Left ventricle myocardium superior (tissue), 1 donor: Measurements from ENCODE around the gene RWDD3. TPM values are rescaled to one million over a fixed set of nuclear protein-coding genes. Genes with fewer than 3 reads are reported as not detected.

ENCODE experiments used
- ATAC-seq: fragments of 200-7000 bp; cut with Tn5 transposase; one replicate; pipeline ENCODE4 v1.9.1; 2020; ENCODE audit warnings: mild to moderate bottlenecking, moderate library complexity
- DNase-seq: peaks from one replicate; pipeline ENCODE4 v3.0.0-alpha.2; 2020
- intact Hi-C: fragments of 100-400 bp; cut with micrococcal nuclease; formaldehyde crosslinking; loops from one replicate; pipeline ENCODE4 v1.11.0; 2022
- total RNA-seq: library from RNA; stranded (reverse); fragmentation: NEBNext Ultra II Directional; extraction: Animal tissue kit (Norgen Biotek cat#: 25700); gene quantifications from one replicate; pipeline ENCODE4 v1.2.1, GENCODE V29; 2021
- donor health status: DM: no; HTN: yes; CAD: no; lungs with severe emphysema.

Gene RWDD3
- total RNA-seq, 1 donor from 2014 or later, result 15.9 TPM

DNA sequence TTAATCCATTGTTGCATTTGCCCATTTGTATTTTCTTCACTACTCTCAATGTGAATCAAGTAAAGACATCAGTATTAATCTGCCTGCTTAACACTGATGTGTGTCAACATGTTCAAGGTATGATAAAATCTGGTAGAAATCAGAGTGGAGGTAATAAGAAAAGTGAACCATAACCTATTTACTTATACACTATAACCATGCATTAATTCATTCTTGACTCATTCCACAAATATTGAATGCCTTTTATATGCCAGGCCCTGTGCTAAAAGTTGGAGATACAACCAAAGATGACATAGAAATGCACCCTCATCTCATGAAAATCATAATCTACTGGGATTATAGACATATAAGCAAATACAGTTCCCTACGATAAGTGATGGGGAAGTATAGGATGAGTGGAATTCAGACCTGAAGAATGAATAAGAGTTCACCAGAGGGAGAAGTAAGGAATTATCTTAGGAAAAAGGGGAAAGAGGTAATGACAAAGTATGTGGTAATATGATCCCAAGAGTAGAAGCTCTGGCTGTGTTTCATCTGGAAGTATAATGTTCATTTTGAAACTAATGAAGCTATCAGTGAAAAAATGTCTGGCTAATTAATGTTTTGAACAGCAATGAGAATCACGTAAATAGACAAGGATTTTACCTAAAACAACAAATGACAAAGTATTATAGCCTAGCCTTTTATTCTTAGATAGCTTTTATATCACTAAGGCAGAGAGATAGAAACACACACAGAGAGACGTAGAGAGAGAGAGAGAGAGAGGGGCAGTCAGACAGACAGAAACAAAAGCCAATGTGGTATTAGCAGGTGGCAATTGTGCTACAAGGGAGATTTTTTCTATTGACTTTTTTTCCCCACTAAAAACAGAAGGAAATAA lies 7.0 kb upstream of the RWDD3 start:
- DNase-seq (no peak), ATAC-seq (peak; percentile 42)
- intact Hi-C loops, result no loop called here

GRCh38 chr1:95229037-95229436 lies 5.0 kb upstream of the RWDD3 start:
- intact Hi-C loops, result no loop called here
- ATAC-seq (no peak), DNase-seq (no peak)

DNA sequence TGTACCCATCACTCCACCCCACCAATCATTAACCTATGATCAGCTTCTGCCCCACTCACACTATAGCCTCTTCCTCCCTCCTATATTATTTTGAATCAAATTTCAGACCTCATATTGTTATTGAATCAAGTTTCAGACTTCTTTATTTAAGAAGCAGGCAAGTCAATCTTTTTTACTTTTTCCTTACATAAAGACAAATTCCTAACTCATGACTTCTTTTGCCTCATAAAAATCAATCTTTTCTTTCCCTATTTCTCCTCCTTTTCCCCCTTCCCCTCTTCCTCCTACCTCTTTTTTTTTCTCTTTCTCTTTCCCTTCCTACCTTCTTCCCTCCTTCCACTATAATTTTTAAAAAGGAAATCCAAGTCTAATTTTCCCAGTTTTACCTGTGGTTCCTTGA lies 4.3 kb upstream of the RWDD3 start:
- intact Hi-C loops, result loop anchor here (10.0 kb wide), 2 partner anchors 55 to 145 kb away; no protein-coding TSS in a partner anchor
- DNase-seq (no peak), ATAC-seq (no peak)

DNA sequence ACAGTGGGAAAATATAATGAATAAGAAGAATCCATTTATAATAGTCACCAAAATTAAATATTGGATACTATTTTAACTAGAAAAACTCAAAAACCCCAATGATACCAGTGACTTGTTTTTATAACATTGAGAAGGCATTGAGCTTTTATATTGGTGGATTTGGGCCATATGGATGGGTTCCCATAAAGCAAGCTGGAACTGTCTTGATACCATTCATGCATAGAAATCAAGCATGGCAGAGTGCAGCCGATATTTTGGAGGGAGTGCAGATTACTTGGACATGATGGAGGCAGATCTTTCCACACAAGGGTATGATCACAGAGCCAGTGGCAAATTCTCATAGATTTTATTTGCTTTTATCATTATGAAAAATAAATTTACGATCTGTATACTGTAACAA lies 3.8 kb upstream of the RWDD3 start:
- ATAC-seq, result no peak
- intact Hi-C loops, result loop anchor here (10.0 kb wide), 2 partner anchors 55 to 145 kb away; no protein-coding TSS in a partner anchor
- DNase-seq, result no peak

- ATAC-seq (peak; percentile 7), DNase-seq (peak; percentile 61)
- intact Hi-C loops, result loop anchor here (10.0 kb wide), 2 partner anchors 56 to 146 kb away; no protein-coding TSS in a partner anchor
Observed at GRCh38 chr1:95230768-95231191, 3.2 kb upstream of the RWDD3 start.

- ATAC-seq (peak; percentile 8), DNase-seq (no peak)
- intact Hi-C loops, result loop anchor here (10.0 kb wide), 2 partner anchors 58 to 148 kb away; no protein-coding TSS in a partner anchor
Observed at GRCh38 chr1:95232646-95233318, 1.2 kb upstream of the RWDD3 start.

DNA sequence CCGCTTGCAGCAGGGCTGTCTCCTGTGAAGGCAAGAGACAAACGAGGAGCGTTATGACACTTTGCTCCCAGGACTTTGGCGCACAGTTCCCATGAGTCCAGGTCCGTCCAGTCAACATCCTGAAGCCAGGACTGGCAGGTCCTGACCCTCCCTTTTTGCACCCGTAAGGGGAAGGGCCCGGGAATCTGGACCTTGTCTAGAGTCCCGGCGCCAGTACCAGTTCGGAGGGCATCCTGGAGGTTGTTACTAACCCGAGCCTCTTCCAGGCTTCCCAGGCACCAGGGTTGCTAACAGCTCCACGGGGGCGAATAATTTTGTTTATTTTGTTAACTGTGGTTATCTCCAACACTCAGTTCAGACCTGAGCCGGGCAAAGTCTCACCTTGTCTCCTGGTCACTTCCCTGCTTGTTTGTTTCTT lies 682 bp upstream of the RWDD3 start:
- intact Hi-C loops, result loop anchor here (10.0 kb wide), 2 partner anchors 59 to 149 kb away; no protein-coding TSS in a partner anchor

GRCh38 chr1:95236784-95237575 lies 3.0 kb downstream of the RWDD3 start:
- intact Hi-C loops, result loop anchor here (10.0 kb wide), 2 partner anchors 62 to 152 kb away; no protein-coding TSS in a partner anchor

More for the DNA sequence above, 682 bp upstream of the RWDD3 start:
- peak; percentile 47 for ATAC-seq
- DNase-seq, result peak; percentile 62

GRCh38 chr1:95237981-95238703 lies 4.1 kb downstream of the RWDD3 start:
- intact Hi-C loops, result loop anchor here (10.0 kb wide), 2 partner anchors 63 to 153 kb away; no protein-coding TSS in a partner anchor
- no peak for DNase-seq
- ATAC-seq, result no peak

More at GRCh38 chr1:95236784-95237575, 3.0 kb downstream of the RWDD3 start:
- ATAC-seq, result no peak
- DNase-seq, result no peak

DNA sequence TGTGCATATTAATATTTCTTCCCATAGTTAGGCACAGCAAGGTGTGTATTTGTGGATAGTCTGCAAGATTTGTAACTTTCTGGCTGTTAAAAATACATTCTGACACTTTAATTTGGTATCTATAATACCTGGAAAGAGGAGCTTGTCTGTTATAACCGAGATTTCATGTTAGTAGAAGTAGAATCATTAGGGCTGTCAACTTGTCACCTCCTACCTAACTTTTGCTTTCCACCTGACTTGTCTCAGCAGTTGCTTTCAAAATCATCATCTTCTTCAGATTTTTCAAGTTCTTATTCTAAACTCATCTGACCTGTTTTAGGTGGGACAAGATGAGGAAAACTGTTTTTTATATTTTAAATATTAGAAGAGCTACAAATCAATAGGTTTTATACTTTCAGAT lies 11.0 kb downstream of the RWDD3 start:
- intact Hi-C loops, result no loop called here
- no peak for ATAC-seq
- no peak for DNase-seq

- no peak for DNase-seq
- intact Hi-C loops, result no loop called here
- ATAC-seq, result no peak
Observed at GRCh38 chr1:95246511-95246910, 12.5 kb downstream of the RWDD3 start.

- no peak for DNase-seq
- ATAC-seq, result peak; percentile 81
- intact Hi-C loops, result no loop called here
Observed at GRCh38 chr1:95247607-95248006, 13.6 kb downstream of the RWDD3 start.

- DNase-seq, result no peak
- intact Hi-C loops, result no loop called here
- peak; percentile 73 for ATAC-seq
Observed at GRCh38 chr1:95249916-95250315, 15.9 kb downstream of the RWDD3 start.

DNA sequence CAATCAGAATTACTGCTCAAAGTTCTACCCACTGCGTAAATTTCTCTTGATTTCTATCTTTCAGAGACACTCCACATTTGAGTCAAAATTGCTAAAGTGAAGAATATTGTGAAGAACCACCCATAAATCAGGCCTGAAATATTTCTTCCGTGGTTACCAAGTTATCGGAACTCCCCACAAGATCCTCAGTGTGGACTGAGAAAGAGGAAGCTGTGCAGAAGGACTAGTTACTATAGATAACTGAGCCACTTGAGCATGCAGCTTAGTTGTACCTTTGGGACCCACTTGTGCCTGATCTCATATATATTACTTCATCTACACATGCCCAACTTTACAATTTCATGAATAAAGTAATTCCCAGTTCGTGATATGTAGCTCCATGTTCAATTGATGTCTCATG lies 18.4 kb downstream of the RWDD3 start:
- DNase-seq, result no peak
- intact Hi-C loops, result no loop called here
- no peak for ATAC-seq

DNA sequence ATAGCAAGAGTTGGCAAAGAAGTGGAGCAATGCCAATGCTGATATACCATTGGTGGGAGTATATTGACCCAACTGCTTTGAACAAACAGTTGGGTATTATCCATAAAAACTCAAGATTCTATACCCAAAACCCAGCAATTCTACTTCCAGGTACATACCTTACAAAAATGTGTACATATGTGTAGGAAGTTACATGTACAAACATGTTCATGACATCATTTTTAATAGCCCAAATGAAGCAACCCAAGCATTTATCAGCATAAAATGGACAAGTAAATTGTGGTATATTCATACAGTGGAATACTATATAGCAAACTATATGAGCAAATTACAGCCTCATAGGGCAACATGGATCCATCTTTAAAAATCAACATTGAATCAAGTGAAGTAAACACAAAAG lies 20.9 kb downstream of the RWDD3 start:
- no peak for ATAC-seq
- intact Hi-C loops, result no loop called here

GRCh38 chr1:95255826-95256225 lies 21.8 kb downstream of the RWDD3 start:
- ATAC-seq (no peak), DNase-seq (no peak)
- intact Hi-C loops, result no loop called here

More for the DNA sequence above, 20.9 kb downstream of the RWDD3 start:
- DNase-seq, result no peak

GRCh38 chr1:95257758-95258157 lies 23.7 kb downstream of the RWDD3 start:
- DNase-seq, result no peak
- ATAC-seq, result no peak
- intact Hi-C loops, result no loop called here

DNA sequence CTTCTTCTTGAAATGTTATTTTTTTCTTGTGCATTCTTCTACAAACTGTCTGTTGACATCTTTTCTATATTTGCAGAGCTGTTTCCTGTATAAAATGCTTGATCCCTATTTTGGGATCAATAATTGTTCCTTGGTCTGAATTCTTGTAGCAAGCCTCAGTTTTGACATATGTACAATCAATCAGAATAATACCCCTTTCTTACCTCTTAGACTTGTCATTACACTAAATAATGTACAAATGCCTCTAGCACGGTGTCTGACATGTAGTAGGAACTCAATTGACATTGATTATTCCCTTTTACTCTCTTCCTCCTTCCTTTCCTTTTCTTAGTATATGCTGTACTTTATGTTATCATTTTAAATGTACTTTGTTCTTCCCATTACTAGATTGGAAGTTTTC lies 25.2 kb downstream of the RWDD3 start:
- DNase-seq, result no peak
- intact Hi-C loops, result no loop called here
- ATAC-seq, result no peak
